Skeletal muscle tissue (tissue), 4 donors: Measurements from ENCODE around the gene CCDC192. TPM values are rescaled to one million over a fixed set of nuclear protein-coding genes. Genes with fewer than 3 reads are reported as not detected.

Experiments
- H3K27ac ChIP-seq: one replicate; pipeline ENCODE4 v1.7.0; 2013; ENCODE audit warnings: mild to moderate bottlenecking, low read depth, low read length, inconsistent platforms
- H3K27me3 ChIP-seq, 3 donors: one replicate each; pipeline ENCODE4 v1.7.0; 2013; ENCODE audit warnings: low read length in 3 of 3; ENCODE audit not compliant: control insufficient read depth in 3 of 3, insufficient read depth in 3 of 3
- H3K36me3 ChIP-seq, 3 donors: one replicate each; pipeline ENCODE4 v1.7.0; 2013; ENCODE audit warnings: low read length in 3 of 3; ENCODE audit not compliant: control insufficient read depth in 3 of 3, insufficient read depth in 3 of 3
- H3K4me1 ChIP-seq, 3 donors: one replicate each; pipeline ENCODE4 v1.7.0; 2013; ENCODE audit warnings: low read length in 3 of 3, mild to moderate bottlenecking in 3 of 3; ENCODE audit not compliant: control insufficient read depth in 3 of 3, insufficient read depth in 3 of 3
- H3K4me3 ChIP-seq, 3 donors: one replicate each; pipeline ENCODE4 v1.7.0; 2013; ENCODE audit warnings: low read length in 3 of 3
- H3K9ac ChIP-seq, 3 donors: one replicate each; pipeline ENCODE4 v1.7.0; 2013; ENCODE audit warnings: low read length in 3 of 3, mild to moderate bottlenecking in 3 of 3, moderate library complexity in 2 of 3, low read depth in 1 of 3
- H3K9me3 ChIP-seq, 3 donors: one replicate each; pipeline ENCODE4 v1.7.0; 2013; ENCODE audit warnings: low read length in 3 of 3; ENCODE audit not compliant: control insufficient read depth in 3 of 3
- total RNA-seq: library from RNA; depleted of rRNA; stranded (reverse); fragments of >200 nt; gene quantifications from one replicate; pipeline ENCODE4 v1.2.3, GENCODE V29; 2014
- donor health status: Osteomylitis.

CCDC192 gene
- total RNA-seq, 1 donor from 2014 or later = not detected

DNA sequence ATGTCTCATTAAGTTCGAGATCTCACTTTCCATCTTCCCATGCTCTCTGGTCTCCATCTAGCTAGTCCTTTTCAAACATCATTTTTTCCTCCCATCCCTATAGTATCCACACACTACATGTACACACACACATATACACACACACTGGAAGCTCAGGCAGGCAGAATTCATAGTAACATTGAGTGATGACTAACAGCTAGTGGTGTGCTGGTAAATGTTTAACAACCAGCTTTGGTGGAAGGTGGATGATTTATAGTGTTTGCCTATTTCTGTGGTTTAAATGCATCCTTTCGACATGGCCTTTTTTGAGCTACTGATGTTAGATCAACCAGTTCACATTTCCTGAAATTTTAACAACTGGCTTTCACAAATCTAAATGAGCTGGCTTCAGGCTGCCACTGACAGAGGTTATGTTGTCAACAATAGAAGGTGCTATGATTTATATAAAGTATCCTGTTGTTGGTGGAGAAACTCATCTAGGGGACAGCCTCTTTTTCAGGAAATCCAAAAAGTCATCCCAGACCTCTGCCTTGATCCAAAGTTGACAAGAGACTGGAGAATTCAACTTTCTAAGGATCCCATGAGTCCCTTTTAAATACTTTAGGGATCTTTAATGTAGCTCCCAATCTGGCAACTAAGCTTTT is 117.8 kb downstream of the CCDC192 start:
- Histone ChIP-seq H3K4me1 (no peaks in the 10 kb centered on the region), H3K27ac (no peak overlapping the region), H3K9ac (no peak overlapping the region), H3K27me3 (no peaks in the 10 kb centered on the region), H3K4me3 (no peak overlapping the region), H3K9me3 (no peaks in the 10 kb centered on the region), H3K36me3 (no peaks in the 10 kb centered on the region)

DNA sequence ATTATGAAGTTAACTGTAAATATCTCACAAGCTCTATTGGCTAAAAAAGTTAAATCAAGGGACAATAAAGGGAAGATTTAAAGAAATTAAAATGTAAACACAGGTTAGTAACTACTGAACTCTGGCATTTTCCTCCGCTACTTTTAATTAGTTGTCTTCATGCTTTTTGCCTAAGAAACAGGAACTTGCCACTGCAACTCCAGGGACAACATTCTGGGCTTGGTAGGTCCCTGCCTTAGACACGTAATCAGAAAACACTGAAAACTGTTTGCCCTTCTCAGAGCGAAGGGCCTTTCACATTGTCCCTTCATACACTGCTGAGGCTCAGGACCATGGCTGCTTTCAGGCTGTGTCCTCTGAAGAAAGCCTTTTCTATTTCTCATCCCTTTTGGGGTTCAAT is 118.7 kb downstream of the CCDC192 start:
- H3K27ac ChIP-seq = no peak overlapping the region
- no peaks in the 10 kb centered on the region for H3K4me1 ChIP-seq
- H3K9ac ChIP-seq = no peak overlapping the region
- no peaks in the 10 kb centered on the region for H3K9me3 ChIP-seq
- no peaks in the 10 kb centered on the region for H3K36me3 ChIP-seq
- no peaks in the 10 kb centered on the region for H3K27me3 ChIP-seq
- H3K4me3 ChIP-seq = no peak overlapping the region

DNA sequence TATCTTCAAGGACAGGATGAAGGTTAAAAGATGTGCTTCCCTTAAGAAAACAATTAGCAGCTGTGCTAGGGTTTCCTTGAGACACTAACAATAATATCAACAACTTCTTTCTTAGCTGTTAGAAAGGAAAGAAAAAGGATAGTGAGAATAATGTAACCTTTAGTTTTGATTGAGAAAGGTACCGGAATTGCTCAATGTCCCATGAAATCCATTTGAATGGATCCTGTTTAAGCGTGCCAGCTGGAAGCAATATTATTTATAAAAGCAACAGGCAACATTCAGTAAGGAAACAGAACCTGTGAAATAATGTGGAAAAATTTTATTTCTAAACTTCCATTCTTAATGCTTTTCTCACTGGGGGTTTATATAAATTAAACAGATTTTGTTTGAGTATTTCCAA is 120.9 kb downstream of the CCDC192 start:
- no peaks in the 10 kb centered on the region for H3K27me3 ChIP-seq
- no peaks in the 10 kb centered on the region for H3K4me1 ChIP-seq
- no peaks in the 10 kb centered on the region for H3K9me3 ChIP-seq
- H3K9ac ChIP-seq = no peak overlapping the region
- no peak overlapping the region for H3K4me3 ChIP-seq
- H3K27ac ChIP-seq = no peak overlapping the region
- H3K36me3 ChIP-seq = no peaks in the 10 kb centered on the region

DNA sequence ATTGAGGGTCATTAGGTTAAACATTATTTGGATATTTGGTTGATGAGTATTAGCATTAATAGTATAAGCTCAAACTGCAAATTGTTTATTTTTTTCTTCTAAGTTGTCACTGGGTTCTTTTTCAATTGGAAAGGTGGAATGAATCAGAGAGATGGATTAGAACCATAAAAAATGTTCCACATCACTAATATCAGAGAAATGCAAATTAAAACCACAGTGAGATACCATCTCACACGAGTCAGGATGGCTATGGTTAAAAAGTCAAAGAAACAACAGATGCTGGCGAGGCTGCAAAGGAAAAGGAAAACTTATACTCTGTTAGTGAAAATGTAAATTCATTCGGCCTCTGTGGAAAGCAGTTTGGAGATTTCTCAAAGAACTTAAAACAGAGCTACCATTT is 122.8 kb downstream of the CCDC192 start:
- Histone ChIP-seq H3K9ac (no peak overlapping the region), H3K9me3 (no peaks in the 10 kb centered on the region), H3K27ac (no peak overlapping the region), H3K4me1 (peaks cover 3 to 5% (median 5%) of the 10 kb centered on the region in 3 donors), H3K4me3 (no peak overlapping the region), H3K36me3 (no peaks in the 10 kb centered on the region), H3K27me3 (no peaks in the 10 kb centered on the region)

DNA sequence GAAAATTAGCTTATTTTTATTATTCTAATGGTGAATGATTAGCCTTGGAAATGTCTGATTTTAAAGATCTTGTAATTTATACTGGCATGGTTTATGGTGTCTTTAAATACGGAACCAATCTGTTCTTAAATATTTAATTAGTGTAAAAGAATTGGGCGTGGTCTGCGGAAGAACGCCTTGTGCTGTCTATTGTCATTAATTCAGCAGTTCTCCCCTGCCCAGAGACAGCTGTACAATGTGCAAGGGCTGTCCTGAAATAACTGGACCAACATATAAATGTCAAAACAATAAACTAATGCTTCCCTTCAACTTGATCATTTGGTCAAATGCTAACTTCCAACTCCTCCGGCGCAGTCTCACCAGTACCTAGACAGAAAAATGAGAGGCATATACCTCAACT is 124.3 kb downstream of the CCDC192 start:
- Histone ChIP-seq H3K27ac (no peak overlapping the region), H3K9ac (no peak overlapping the region), H3K4me1 (peaks cover 3 to 5% (median 5%) of the 10 kb centered on the region in 3 donors), H3K36me3 (no peaks in the 10 kb centered on the region), H3K27me3 (no peaks in the 10 kb centered on the region), H3K4me3 (no peak overlapping the region), H3K9me3 (no peaks in the 10 kb centered on the region)

DNA sequence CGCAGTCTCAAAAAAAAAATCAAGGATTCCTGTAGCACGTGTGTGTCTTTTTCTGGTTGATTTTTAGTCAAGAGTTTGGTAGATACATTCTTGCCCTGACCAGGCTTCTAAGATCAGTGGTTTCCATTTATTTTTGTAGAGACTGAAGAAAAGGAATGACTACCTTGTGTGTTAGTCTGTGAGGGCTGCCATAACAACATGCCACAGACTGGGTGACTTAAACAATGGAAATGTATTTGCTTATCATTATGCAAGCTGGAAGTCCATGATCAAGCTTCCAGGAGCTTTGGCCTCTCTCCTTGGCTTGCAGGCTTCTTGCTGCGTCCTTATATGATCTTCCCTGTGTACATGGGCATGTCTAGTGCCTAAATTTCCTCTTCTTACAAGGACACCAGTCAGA is 127.0 kb downstream of the CCDC192 start:
- no peaks in the 10 kb centered on the region for H3K9me3 ChIP-seq
- no peaks in the 10 kb centered on the region for H3K36me3 ChIP-seq
- no peak overlapping the region for H3K9ac ChIP-seq
- H3K27me3 ChIP-seq = no peaks in the 10 kb centered on the region
- no peak overlapping the region for H3K27ac ChIP-seq
- no peak overlapping the region for H3K4me3 ChIP-seq
- H3K4me1 ChIP-seq = peaks cover 3 to 5% (median 5%) of the 10 kb centered on the region in 3 donors

DNA sequence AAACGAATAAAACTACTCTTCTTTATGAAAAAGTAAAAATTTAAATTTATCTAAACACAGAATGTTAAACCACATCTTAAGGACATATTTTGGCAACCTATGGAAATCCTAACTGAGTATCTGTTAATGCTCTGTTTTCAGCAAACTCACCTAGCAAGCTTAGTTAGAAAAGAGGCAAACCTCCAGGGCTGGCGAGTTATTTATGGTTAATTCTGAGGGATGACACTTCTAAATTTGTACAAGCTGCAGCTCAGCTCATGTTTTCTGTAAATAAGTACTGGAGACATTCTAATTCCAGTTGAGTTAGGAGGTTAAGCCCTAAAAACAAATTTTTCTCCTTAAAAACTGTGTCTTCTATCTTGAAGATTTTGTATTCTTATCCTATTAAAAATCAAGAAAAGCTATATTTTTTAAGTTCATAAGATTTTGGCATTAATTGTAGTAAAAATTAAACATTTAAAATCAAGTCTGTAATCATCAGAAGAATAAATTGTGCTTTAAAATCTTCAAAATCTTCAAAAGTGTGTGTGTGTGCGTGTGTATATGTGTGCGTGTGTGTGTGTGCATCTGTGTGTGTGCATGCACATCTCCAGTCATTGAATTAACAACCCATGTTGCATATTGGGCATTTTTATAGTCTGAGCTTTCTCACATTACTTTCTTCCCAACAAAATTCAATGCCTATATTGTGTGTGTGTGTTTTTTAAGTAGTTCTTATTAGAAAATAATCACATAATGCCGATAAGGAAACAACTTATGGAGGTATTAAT is 127.8 kb downstream of the CCDC192 start:
- Histone ChIP-seq H3K9me3 (no peaks in the 10 kb centered on the region), H3K36me3 (no peaks in the 10 kb centered on the region), H3K27ac (no peak overlapping the region), H3K27me3 (no peaks in the 10 kb centered on the region), H3K4me3 (no peak overlapping the region), H3K4me1 (peaks cover 3 to 5% (median 5%) of the 10 kb centered on the region in 3 donors), H3K9ac (no peak overlapping the region)

DNA sequence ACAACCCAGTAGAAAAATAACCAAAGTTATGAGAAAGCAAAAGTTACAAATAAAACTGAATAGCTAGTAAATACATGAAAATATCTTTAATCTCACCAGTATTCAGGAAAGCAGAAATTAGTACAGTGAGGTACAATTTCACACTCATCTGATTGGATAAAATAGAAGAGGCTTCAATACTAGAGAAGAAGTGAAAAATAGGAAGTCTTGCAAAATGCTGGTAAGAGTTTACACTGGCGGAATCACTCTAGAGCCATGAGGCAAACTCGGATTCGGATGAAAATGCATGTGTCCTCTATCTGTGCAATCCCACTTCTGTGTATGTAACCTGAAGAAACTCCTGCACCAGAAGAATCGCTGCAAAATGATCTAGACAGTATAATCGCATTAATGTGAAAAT is 128.9 kb downstream of the CCDC192 start:
- H3K27me3 ChIP-seq = no peaks in the 10 kb centered on the region
- H3K9me3 ChIP-seq = no peaks in the 10 kb centered on the region
- H3K36me3 ChIP-seq = no peaks in the 10 kb centered on the region
- no peak overlapping the region for H3K27ac ChIP-seq
- no peak overlapping the region for H3K9ac ChIP-seq
- H3K4me1 ChIP-seq = peaks cover 3 to 5% (median 5%) of the 10 kb centered on the region in 3 donors
- H3K4me3 ChIP-seq = no peak overlapping the region

DNA sequence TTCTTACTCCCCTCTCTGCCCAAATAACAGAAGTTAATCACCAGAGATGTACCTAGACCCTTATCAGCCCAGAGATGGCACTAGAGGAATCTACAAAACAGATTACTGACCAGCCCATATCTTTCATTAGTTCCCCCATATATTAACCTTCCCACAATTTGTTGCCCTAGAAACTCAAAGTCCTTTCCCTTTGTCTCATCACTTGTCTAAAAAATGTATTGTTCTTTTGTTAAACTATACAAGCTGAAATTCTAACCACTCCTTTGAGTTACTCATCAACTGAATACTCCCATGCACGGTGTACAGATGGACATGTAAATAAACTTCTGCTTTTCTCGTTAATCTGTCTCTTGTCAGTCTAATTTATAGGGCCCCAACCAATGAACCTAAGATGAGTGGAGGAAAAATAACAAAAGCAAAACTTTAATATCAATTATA is 130.9 kb downstream of the CCDC192 start:
- Histone ChIP-seq H3K27me3 (no peaks in the 10 kb centered on the region), H3K4me1 (peaks cover 3 to 5% (median 5%) of the 10 kb centered on the region in 3 donors)

DNA sequence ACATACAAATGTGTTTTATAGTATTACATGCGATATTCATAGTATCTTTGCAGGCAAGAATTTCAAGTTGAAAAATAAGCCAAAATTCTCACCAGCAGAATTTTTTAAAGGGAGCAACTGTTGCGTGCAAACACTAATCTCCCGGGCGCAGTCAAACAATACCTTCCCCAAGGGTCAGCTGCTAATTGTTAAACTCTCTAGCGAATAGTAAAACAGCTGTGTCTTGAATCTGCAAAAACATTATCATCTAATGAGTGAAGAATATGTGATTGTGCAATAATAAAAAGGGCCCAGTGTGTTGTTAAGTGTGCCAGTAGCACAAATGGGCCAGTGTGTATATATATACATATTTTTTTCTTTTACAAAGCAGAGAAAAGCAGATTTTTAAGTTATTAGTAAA is 131.4 kb downstream of the CCDC192 start:
- no peak overlapping the region for H3K27ac ChIP-seq

More for the DNA sequence above, 130.9 kb downstream of the CCDC192 start:
- H3K9me3 ChIP-seq = no peaks in the 10 kb centered on the region
- H3K36me3 ChIP-seq = no peaks in the 10 kb centered on the region
- H3K9ac ChIP-seq = no peak overlapping the region
- no peak overlapping the region for H3K27ac ChIP-seq
- no peak overlapping the region for H3K4me3 ChIP-seq

More for the DNA sequence above, 131.4 kb downstream of the CCDC192 start:
- H3K9ac ChIP-seq = no peak overlapping the region
- H3K36me3 ChIP-seq = no peaks in the 10 kb centered on the region
- no peaks in the 10 kb centered on the region for H3K27me3 ChIP-seq
- peaks cover 3 to 5% (median 5%) of the 10 kb centered on the region in 3 donors for H3K4me1 ChIP-seq
- H3K9me3 ChIP-seq = no peaks in the 10 kb centered on the region
- H3K4me3 ChIP-seq = no peak overlapping the region
